Panc1 (cell line): Measurements from ENCODE around the gene HOXB2. TPM values are rescaled to one million over a fixed set of nuclear protein-coding genes. Genes with fewer than 3 reads are reported as not detected.

ENCODE experiments used
- ATAC-seq: fragments of 200-7000 bp; cut with Tn5 transposase; 2 replicates; pipeline ENCODE4 v1.9.1; 2020; ENCODE audit warnings: mild to moderate bottlenecking, moderate library complexity
- BruUV-seq: library from RNA; stranded (reverse); fragments of 400-500 nt; replicated peaks from 2 replicates; lab custom pipeline; 2021; lab: Mats Ljungman, UMichigan
- CTCF ChIA-PET: fragments of 300-600 bp; sonication (Branson Sonifier 250); formaldehyde crosslinking; loops from one replicate; lab custom pipeline; 2022; ENCODE audit warnings: antibody characterized with exemption; lab: Charles Lee
- POLR2A ChIA-PET: fragments of 300-600 bp; sonication (Branson Sonifier 250); formaldehyde crosslinking; loops from one replicate; lab custom pipeline; 2022; ENCODE audit warnings: antibody characterized with exemption; lab: Charles Lee
- DNase-seq: peaks from one replicate; pipeline ENCODE4 v3.0.0-alpha.2; 2010; ENCODE audit warnings: low read depth, low spot score
- H3K27ac ChIP-seq: 2 replicates; pipeline ENCODE4 v1.5.1; 2011; ENCODE audit warnings: mild to moderate bottlenecking, low read length, inconsistent platforms
- H3K27me3 ChIP-seq: fragments of 200-500 bp; sonication (Bioruptor generic); 2 replicates; pipeline ENCODE4 v1.6.0; 2014; ENCODE audit warnings: low read length, inconsistent platforms; ENCODE audit not compliant: control insufficient read depth, insufficient read depth
- H3K36me3 ChIP-seq: fragments of 200-500 bp; sonication (Bioruptor generic); 2 replicates; pipeline ENCODE4 v1.5.1; 2014; ENCODE audit warnings: inconsistent platforms, mild to moderate bottlenecking, low read length, moderate library complexity; ENCODE audit not compliant: control insufficient read depth, insufficient read depth
- H3K4me1 ChIP-seq: 2 replicates; pipeline ENCODE4 v1.5.1; 2011; ENCODE audit warnings: inconsistent platforms, mild to moderate bottlenecking, low read length, moderate library complexity; ENCODE audit not compliant: control insufficient read depth, insufficient read depth
- H3K4me3 ChIP-seq, 2 experiments: 2 replicates each; pipeline ENCODE4 v1.5.1; 2011 to 2012; ENCODE audit warnings: low read depth in 2 of 2, low read length in 2 of 2, mild to moderate bottlenecking in 2 of 2, inconsistent platforms in 1 of 2, moderate library complexity in 1 of 2
- H3K9me3 ChIP-seq: fragments of 200-500 bp; sonication (Bioruptor generic); 2 replicates; pipeline ENCODE4 v1.5.1; 2014; ENCODE audit warnings: low read depth, mild to moderate bottlenecking, inconsistent platforms, low read length, moderate library complexity; ENCODE audit not compliant: control insufficient read depth, insufficient read depth
- POLR2AphosphoS5 ChIP-seq: IDR thresholded peaks from 2 replicates; pipeline ENCODE4 v1.6.1; 2012; ENCODE audit warnings: mild to moderate bottlenecking, low read depth, low read length, moderate library complexity
- REST ChIP-seq, 2 experiments: IDR thresholded peaks; 2 replicates each; pipeline ENCODE4 v1.6.1; 2011 to 2012; ENCODE audit warnings: low read depth in 2 of 2, control low read depth in 1 of 2, low read length in 1 of 2, mild to moderate bottlenecking in 1 of 2, moderate library complexity in 1 of 2; ENCODE audit not compliant: insufficient read depth in 1 of 2
- SIN3A ChIP-seq: IDR thresholded peaks from 2 replicates; pipeline ENCODE4 v1.6.1; 2012; ENCODE audit warnings: low read depth, mild to moderate bottlenecking, low read length, moderate library complexity, borderline replicate concordance; ENCODE audit not compliant: insufficient read depth
- TCF7L2 ChIP-seq: IDR thresholded peaks from 2 replicates; pipeline ENCODE4 v1.6.1; 2011; ENCODE audit warnings: mild to moderate bottlenecking, low read depth, low read length, inconsistent platforms
- in situ Hi-C: cut with HindIII; loops from 2 replicates; pipeline ENCODE4 v1.10.0; 2016; ENCODE audit warnings: low sequenced_read_pairs, low pct_unique_long_range_greater_than_20kb
- intact Hi-C: fragments of 100-400 bp; cut with micrococcal nuclease; formaldehyde crosslinking; loops from one replicate; pipeline ENCODE4 v1.10.0; 2022; ENCODE audit not compliant: unreplicated experiment
- total RNA-seq: library from RNA; stranded (reverse); gene quantifications from one replicate; pipeline ENCODE4 v1.2.1, GENCODE V29; 2021; ENCODE audit not compliant: unreplicated experiment
- TF ChIP-seq, protein P1 (sequence below): fragments of 450-650 bp; IDR thresholded peaks from 2 replicates; pipeline ENCODE4 v1.5.1; 2017; ENCODE audit warnings: mild to moderate bottlenecking

HOXB2 gene
- total RNA-seq, 1 experiment from 2014 or later, result 70.1 TPM

- intact Hi-C loops, result no loop called here
- no TSS peak for BruUV-seq
Measured at GRCh38 chr17:48577946-48578615, 33.2 kb upstream of the HOXB2 start, which contains the start of gene HOXB4. Gene HOXB4 (minus strand): TSS chr17:48578350. CDS start chr17:48578319, 31 bp downstream.

GRCh38 chr17:48577330-48577945 is 32.5 kb upstream of the HOXB2 start:
- CTCF ChIA-PET, result interaction anchor here (0.6 kb wide), 2 partner anchors 12 to 19 kb away, joined by 3 read pairs; no protein-coding TSS in a partner anchor
- Histone ChIP-seq H3K9me3 (no peaks in the 10 kb centered on the region), H3K27ac (peak overlapping the region; percentile 93), H3K4me1 (peaks cover 78% of the 10 kb centered on the region), H3K36me3 (peaks cover 12% of the 10 kb centered on the region), H3K27me3 (no peaks in the 10 kb centered on the region), H3K4me3 (peak overlapping the region; percentile 70 to 99)
- intact Hi-C loops (no loop called here), in situ Hi-C loops (no loop called here)
- ATAC-seq (peak; percentile 4), DNase-seq (no peak)
- BruUV-seq, result no TSS peak
- POLR2A ChIA-PET, result interaction anchor here (0.6 kb wide), 4 partner anchors 8 to 763 kb away, joined by 3 to 7 read pairs (median 4); no protein-coding TSS in a partner anchor
- TF ChIP-seq, protein P1, sequence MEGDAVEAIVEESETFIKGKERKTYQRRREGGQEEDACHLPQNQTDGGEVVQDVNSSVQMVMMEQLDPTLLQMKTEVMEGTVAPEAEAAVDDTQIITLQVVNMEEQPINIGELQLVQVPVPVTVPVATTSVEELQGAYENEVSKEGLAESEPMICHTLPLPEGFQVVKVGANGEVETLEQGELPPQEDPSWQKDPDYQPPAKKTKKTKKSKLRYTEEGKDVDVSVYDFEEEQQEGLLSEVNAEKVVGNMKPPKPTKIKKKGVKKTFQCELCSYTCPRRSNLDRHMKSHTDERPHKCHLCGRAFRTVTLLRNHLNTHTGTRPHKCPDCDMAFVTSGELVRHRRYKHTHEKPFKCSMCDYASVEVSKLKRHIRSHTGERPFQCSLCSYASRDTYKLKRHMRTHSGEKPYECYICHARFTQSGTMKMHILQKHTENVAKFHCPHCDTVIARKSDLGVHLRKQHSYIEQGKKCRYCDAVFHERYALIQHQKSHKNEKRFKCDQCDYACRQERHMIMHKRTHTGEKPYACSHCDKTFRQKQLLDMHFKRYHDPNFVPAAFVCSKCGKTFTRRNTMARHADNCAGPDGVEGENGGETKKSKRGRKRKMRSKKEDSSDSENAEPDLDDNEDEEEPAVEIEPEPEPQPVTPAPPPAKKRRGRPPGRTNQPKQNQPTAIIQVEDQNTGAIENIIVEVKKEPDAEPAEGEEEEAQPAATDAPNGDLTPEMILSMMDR, result no peak
- 0 out of 4 replicates have a peak, but pooled peaks of 1 of the 2 experiments have one; percentile 16 for TF ChIP-seq REST (IDR thresholded peaks at IDR 0.05; ENCODE audit: insufficient read depth in 1 of 2, low read depth in 2 of 2, low read length in 1 of 2)
- TF ChIP-seq TCF7L2, result peak; percentile 98
- peak; percentile 23; the same call in 1 of the 2 replicates for TF ChIP-seq SIN3A
- TF ChIP-seq POLR2AphosphoS5, result peak; percentile 72; the same call in 1 of the 2 replicates

More at GRCh38 chr17:48577946-48578615, 33.2 kb upstream of the HOXB2 start, which contains the start of gene HOXB4:
- Histone ChIP-seq H3K27ac (peak within 1 kb of the TSS; percentile 99), H3K9me3 (no peaks in the 10 kb centered on the region), H3K4me3 (peak within 1 kb of the TSS; percentile 70 to 99), H3K36me3 (peaks cover 12% of the 10 kb centered on the region), H3K4me1 (peaks cover 78% of the 10 kb centered on the region), H3K27me3 (no peaks in the 10 kb centered on the region)
- ChIA-PET CTCF (no interaction called here), POLR2A (no interaction called here)
- in situ Hi-C loops, result no loop called here
- no peak for DNase-seq
- 0 out of 4 replicates have a peak, but pooled peaks of 1 of the 2 experiments have one; percentile 2 for TF ChIP-seq REST (IDR thresholded peaks at IDR 0.05; ENCODE audit: insufficient read depth in 1 of 2, low read depth in 2 of 2, low read length in 1 of 2)
- TF ChIP-seq TCF7L2, result no peak
- ATAC-seq, result peak; percentile 27
